ENCODE results near the gene NKTR. TPM values are rescaled to one million over a fixed set of nuclear protein-coding genes. Genes with fewer than 3 reads are reported as not detected.

NKTR gene
- polyA plus RNA-seq, 3 donors, result 2.6 to 78.5 (median 5.8) TPM

GRCh38 chr3:42675909-42676308 is 75.4 kb downstream of the NKTR start:
- H4K20me1 ChIP-seq (ENCODE audit: insufficient read depth, low read length), result no peaks in the 10 kb centered on the region
- no peak overlapping the region for H3K4me2 ChIP-seq (replicated peaks; ENCODE audit: extremely low read depth, low read length, poor library complexity, severe bottlenecking)
- no peak overlapping the region for H2AFZ ChIP-seq (ENCODE audit: insufficient read depth, low read depth, low read length, poor library complexity, severe bottlenecking)
- H3K36me3 ChIP-seq (replicated peaks in 1 of 2; ENCODE audit: control insufficient read depth in 1 of 2, insufficient read depth in 2 of 2, low read length in 2 of 2), result no peaks in the 10 kb centered on the region
- no CpG with 5 or more reads among the region's 2 CpGs for WGBS (ENCODE audit: insufficient coverage)
- Mint-ChIP-seq H3K27me3 (ENCODE audit: low read depth in 3 of 3) (peaks cover 4 to 9% (median 9%) of the 10 kb centered on the region in 3 donors), H3K27ac (no peak overlapping the region), H3K9me3 (peaks cover under 1 to 24% (median 14%) of the 10 kb centered on the region in 7 donors), H3K4me1 (peaks cover 8% of the 10 kb centered on the region), H3K36me3 (no peaks in the 10 kb centered on the region), H3K4me3 (no peak overlapping the region)
- peaks cover 7 to 8% of the 10 kb centered on the region in 2 donors for H3K9me3 ChIP-seq (replicated peaks in 1 of 2; ENCODE audit: control insufficient read depth in 1 of 2, insufficient read depth in 1 of 2, low read length in 2 of 2)
- intact Hi-C loops (cut with micrococcal nuclease), result no loop called here
- no peak overlapping the region for H3K27ac ChIP-seq (ENCODE audit: low read depth in 1 of 2, low read length in 2 of 2)
- H3K27me3 ChIP-seq (ENCODE audit: control insufficient read depth in 2 of 2, insufficient read depth in 2 of 2, low read length in 2 of 2), result no peaks in the 10 kb centered on the region
- H3K9ac ChIP-seq (ENCODE audit: insufficient read depth, low read length, poor library complexity, severe bottlenecking), result no peak overlapping the region
- TF ChIP-seq, protein P1, sequence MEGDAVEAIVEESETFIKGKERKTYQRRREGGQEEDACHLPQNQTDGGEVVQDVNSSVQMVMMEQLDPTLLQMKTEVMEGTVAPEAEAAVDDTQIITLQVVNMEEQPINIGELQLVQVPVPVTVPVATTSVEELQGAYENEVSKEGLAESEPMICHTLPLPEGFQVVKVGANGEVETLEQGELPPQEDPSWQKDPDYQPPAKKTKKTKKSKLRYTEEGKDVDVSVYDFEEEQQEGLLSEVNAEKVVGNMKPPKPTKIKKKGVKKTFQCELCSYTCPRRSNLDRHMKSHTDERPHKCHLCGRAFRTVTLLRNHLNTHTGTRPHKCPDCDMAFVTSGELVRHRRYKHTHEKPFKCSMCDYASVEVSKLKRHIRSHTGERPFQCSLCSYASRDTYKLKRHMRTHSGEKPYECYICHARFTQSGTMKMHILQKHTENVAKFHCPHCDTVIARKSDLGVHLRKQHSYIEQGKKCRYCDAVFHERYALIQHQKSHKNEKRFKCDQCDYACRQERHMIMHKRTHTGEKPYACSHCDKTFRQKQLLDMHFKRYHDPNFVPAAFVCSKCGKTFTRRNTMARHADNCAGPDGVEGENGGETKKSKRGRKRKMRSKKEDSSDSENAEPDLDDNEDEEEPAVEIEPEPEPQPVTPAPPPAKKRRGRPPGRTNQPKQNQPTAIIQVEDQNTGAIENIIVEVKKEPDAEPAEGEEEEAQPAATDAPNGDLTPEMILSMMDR (IDR thresholded peaks at IDR 0.05), result no peak
- H3K79me2 ChIP-seq (ENCODE audit: insufficient read depth, low read length), result no peaks in the 10 kb centered on the region
- no peak overlapping the region for H3K4me3 ChIP-seq (replicated peaks in 1 of 3; ENCODE audit: low read depth in 2 of 3, low read length in 3 of 3)
- no peak for DNase-seq
- H3K4me1 ChIP-seq (ENCODE audit: control insufficient read depth in 1 of 2, insufficient read depth in 2 of 2, low read length in 2 of 2), result no peaks in the 10 kb centered on the region

GRCh38 chr3:42678447-42678846 is 78.0 kb downstream of the NKTR start:
- intact Hi-C loops (cut with micrococcal nuclease), result no loop called here
- Mint-ChIP-seq H3K4me1 (no peaks in the 10 kb centered on the region), H3K27me3 (ENCODE audit: low read depth in 3 of 3) (peaks cover 7 to 12% (median 10%) of the 10 kb centered on the region in 3 donors), H3K27ac (no peak overlapping the region), H3K9me3 (peaks cover 2 to 21% (median 13%) of the 10 kb centered on the region in 7 donors), H3K4me3 (no peak overlapping the region), H3K36me3 (no peaks in the 10 kb centered on the region)
- no peak overlapping the region for H3K9ac ChIP-seq (ENCODE audit: insufficient read depth, low read length, poor library complexity, severe bottlenecking)
- H3K36me3 ChIP-seq (replicated peaks in 1 of 2; ENCODE audit: control insufficient read depth in 1 of 2, insufficient read depth in 2 of 2, low read length in 2 of 2), result no peaks in the 10 kb centered on the region
- DNase-seq, result no peak
- peaks cover 7 to 8% of the 10 kb centered on the region in 2 donors for H3K9me3 ChIP-seq (replicated peaks in 1 of 2; ENCODE audit: control insufficient read depth in 1 of 2, insufficient read depth in 1 of 2, low read length in 2 of 2)
- no peaks in the 10 kb centered on the region for H3K79me2 ChIP-seq (ENCODE audit: insufficient read depth, low read length)
- H4K20me1 ChIP-seq (ENCODE audit: insufficient read depth, low read length), result no peaks in the 10 kb centered on the region
- H2AFZ ChIP-seq (ENCODE audit: insufficient read depth, low read depth, low read length, poor library complexity, severe bottlenecking), result no peak overlapping the region
- peaks cover 0 to 2% of the 10 kb centered on the region in 2 donors for H3K4me1 ChIP-seq (ENCODE audit: control insufficient read depth in 1 of 2, insufficient read depth in 2 of 2, low read length in 2 of 2)
- H3K27me3 ChIP-seq (ENCODE audit: control insufficient read depth in 2 of 2, insufficient read depth in 2 of 2, low read length in 2 of 2), result peaks cover 0 to 3% of the 10 kb centered on the region in 2 donors
- 100% methylated on average over 1 of the region's 2 CpGs for WGBS (ENCODE audit: insufficient coverage)
- H3K4me3 ChIP-seq (replicated peaks in 1 of 3; ENCODE audit: low read depth in 2 of 3, low read length in 3 of 3), result no peak overlapping the region
- no peak overlapping the region for H3K4me2 ChIP-seq (replicated peaks; ENCODE audit: extremely low read depth, low read length, poor library complexity, severe bottlenecking)
- TF ChIP-seq, protein P1 (IDR thresholded peaks at IDR 0.05), result no peak
- no peak overlapping the region for H3K27ac ChIP-seq (ENCODE audit: low read depth in 1 of 2, low read length in 2 of 2)
